ENCODE data around the gene MCUB. TPM values are rescaled to one million over a fixed set of nuclear protein-coding genes. Genes with fewer than 3 reads are reported as not detected.
"Not testable (repeated sequence)": the region's sequence is repeated elsewhere in the genome, so short reads cannot be mapped to it uniquely, and the experiment has no call there.

MCUB gene
- total and polyA plus RNA-seq, 2 donors from 2014 or later, result 2.3 to 15.2 TPM

- H3K9me3 ChIP-seq (ENCODE audit: control insufficient read depth in 2 of 3, insufficient read depth in 1 of 3, low read length in 3 of 3), result no peaks in the 10 kb centered on the region
- no peaks in the 10 kb centered on the region for H3K27me3 ChIP-seq (ENCODE audit: control insufficient read depth, insufficient read depth, low read length)
- H3K4me1 ChIP-seq (ENCODE audit: control insufficient read depth in 2 of 3, insufficient read depth in 2 of 3, low read depth in 1 of 3, low read length in 3 of 3), result no peaks in the 10 kb centered on the region
- H3K36me3 ChIP-seq (ENCODE audit: control insufficient read depth in 2 of 3, insufficient read depth in 3 of 3, low read length in 3 of 3), result peaks cover 0 to 6% (median 0%) of the 10 kb centered on the region in 3 donors
- no peak for TF ChIP-seq CTCF (IDR thresholded peaks at IDR 0.05; ENCODE audit: borderline replicate concordance, extremely low read depth, insufficient read depth)
- H3K27ac ChIP-seq (ENCODE audit: low read depth in 2 of 2, low read length in 2 of 2), result no peak overlapping the region
- H3K4me3 ChIP-seq (ENCODE audit: low read length in 3 of 3), result no peak overlapping the region
- FAIRE-seq (no peak), DNase-seq (no peak)
- no peak overlapping the region for H3K9ac ChIP-seq (ENCODE audit: low read length in 3 of 3)
- intact Hi-C loops (cut with DNase I), result no loop called here
Measured at GRCh38 chr4:109552237-109552636, 7.8 kb upstream of the MCUB start.

GRCh38 chr4:109553130-109553529 lies 6.9 kb upstream of the MCUB start:
- TF ChIP-seq CTCF (IDR thresholded peaks at IDR 0.05; ENCODE audit: borderline replicate concordance, extremely low read depth, insufficient read depth), result no peak
- H3K27me3 ChIP-seq (ENCODE audit: control insufficient read depth, insufficient read depth, low read length), result no peaks in the 10 kb centered on the region
- H3K4me1 ChIP-seq (ENCODE audit: control insufficient read depth in 2 of 3, insufficient read depth in 2 of 3, low read depth in 1 of 3, low read length in 3 of 3), result no peaks in the 10 kb centered on the region
- no peak overlapping the region for H3K4me3 ChIP-seq (ENCODE audit: low read length in 3 of 3)
- H3K27ac ChIP-seq (ENCODE audit: low read depth in 2 of 2, low read length in 2 of 2), result no peak overlapping the region
- intact Hi-C loops (cut with DNase I), result no loop called here
- peaks cover 0 to 4% (median 0%) of the 10 kb centered on the region in 3 donors for H3K36me3 ChIP-seq (ENCODE audit: control insufficient read depth in 2 of 3, insufficient read depth in 3 of 3, low read length in 3 of 3)
- FAIRE-seq, result no peak
- H3K9me3 ChIP-seq (ENCODE audit: control insufficient read depth in 2 of 3, insufficient read depth in 1 of 3, low read length in 3 of 3), result no peaks in the 10 kb centered on the region
- H3K9ac ChIP-seq (ENCODE audit: low read length in 3 of 3), result no peak overlapping the region
- no peak for DNase-seq

GRCh38 chr4:109554971-109555370 lies 5.1 kb upstream of the MCUB start:
- TF ChIP-seq CTCF (IDR thresholded peaks at IDR 0.05; ENCODE audit: borderline replicate concordance, extremely low read depth, insufficient read depth), result no peak
- H3K9ac ChIP-seq (ENCODE audit: low read length in 3 of 3), result no peak overlapping the region
- H3K4me1 ChIP-seq (ENCODE audit: control insufficient read depth in 2 of 3, insufficient read depth in 2 of 3, low read depth in 1 of 3, low read length in 3 of 3), result peaks cover 0 to 2% (median 0%) of the 10 kb centered on the region in 3 donors
- FAIRE-seq (no peak), DNase-seq (no peak)
- H3K27me3 ChIP-seq (ENCODE audit: control insufficient read depth, insufficient read depth, low read length), result no peaks in the 10 kb centered on the region
- no peak overlapping the region for H3K27ac ChIP-seq (ENCODE audit: low read depth in 2 of 2, low read length in 2 of 2)
- H3K9me3 ChIP-seq (ENCODE audit: control insufficient read depth in 2 of 3, insufficient read depth in 1 of 3, low read length in 3 of 3), result no peaks in the 10 kb centered on the region
- H3K36me3 ChIP-seq (ENCODE audit: control insufficient read depth in 2 of 3, insufficient read depth in 3 of 3, low read length in 3 of 3), result no peaks in the 10 kb centered on the region
- H3K4me3 ChIP-seq (ENCODE audit: low read length in 3 of 3), result no peak overlapping the region
- intact Hi-C loops (cut with DNase I), result no loop called here

GRCh38 chr4:109557433-109557832 lies 2.6 kb upstream of the MCUB start:
- Histone ChIP-seq H3K9ac (ENCODE audit: low read length in 3 of 3) (no peak overlapping the region), H3K27ac (ENCODE audit: low read depth in 2 of 2, low read length in 2 of 2) (no peak overlapping the region), H3K36me3 (ENCODE audit: control insufficient read depth in 2 of 3, insufficient read depth in 3 of 3, low read length in 3 of 3) (no peaks in the 10 kb centered on the region), H3K9me3 (ENCODE audit: control insufficient read depth in 2 of 3, insufficient read depth in 1 of 3, low read length in 3 of 3) (no peaks in the 10 kb centered on the region), H3K27me3 (ENCODE audit: control insufficient read depth, insufficient read depth, low read length) (no peaks in the 10 kb centered on the region), H3K4me3 (ENCODE audit: low read length in 3 of 3) (no peak overlapping the region), H3K4me1 (ENCODE audit: control insufficient read depth in 2 of 3, insufficient read depth in 2 of 3, low read depth in 1 of 3, low read length in 3 of 3) (peaks cover 0 to 8% (median 0%) of the 10 kb centered on the region in 3 donors)
- intact Hi-C loops (cut with DNase I), result no loop called here
- TF ChIP-seq CTCF (IDR thresholded peaks at IDR 0.05; ENCODE audit: borderline replicate concordance, extremely low read depth, insufficient read depth), result no peak
- FAIRE-seq (no peak), DNase-seq (peak in 2 of 5 donors; percentile 34 to 70)

GRCh38 chr4:109558095-109558494 lies 2.0 kb upstream of the MCUB start:
- H3K4me3 ChIP-seq (ENCODE audit: low read length in 3 of 3); H3K27ac ChIP-seq (ENCODE audit: low read depth in 2 of 2, low read length in 2 of 2); H3K9me3 ChIP-seq (ENCODE audit: control insufficient read depth in 2 of 3, insufficient read depth in 1 of 3, low read length in 3 of 3); FAIRE-seq; intact Hi-C loops (cut with DNase I); H3K27me3 ChIP-seq (ENCODE audit: control insufficient read depth, insufficient read depth, low read length); H3K36me3 ChIP-seq (ENCODE audit: control insufficient read depth in 2 of 3, insufficient read depth in 3 of 3, low read length in 3 of 3); H3K9ac ChIP-seq (ENCODE audit: low read length in 3 of 3); H3K4me1 ChIP-seq (ENCODE audit: control insufficient read depth in 2 of 3, insufficient read depth in 2 of 3, low read depth in 1 of 3, low read length in 3 of 3): not testable (repeated sequence)
- peak in 2 of 5 donors; percentile 7 to 40 for DNase-seq
